AG04449 (cell line): Measurements from ENCODE around the gene AGK.

Source experiments
- CTCF ChIA-PET: fragments of 350-600 bp; formaldehyde crosslinking; extraction: SDS; loops from one replicate; lab custom pipeline; 2021; ENCODE audit warnings: antibody characterized with exemption; lab: Yijun Ruan, JAX
- POLR2A ChIA-PET: fragments of 400-600, 350-600 bp; formaldehyde crosslinking; extraction: SDS; loops from one replicate; lab custom pipeline; 2020; ENCODE audit warnings: antibody characterized with exemption, inconsistent platforms; lab: Yijun Ruan, JAX
- DNase-seq: peaks from one replicate; pipeline ENCODE4 v3.0.0-alpha.2; 2010; ENCODE audit warnings: low read depth, low spot score
- H3K4me3 ChIP-seq: 2 replicates; pipeline ENCODE4 v1.5.1; 2011; ENCODE audit warnings: low read depth, mild to moderate bottlenecking, control low read depth, low read length
- TF ChIP-seq, protein P1 (sequence below): IDR thresholded peaks from one replicate; pipeline ENCODE4 v1.5.1; 2011; ENCODE audit warnings: mild to moderate bottlenecking, moderate library complexity, low read length, control low read depth, inconsistent platforms; ENCODE audit not compliant: insufficient read depth; ENCODE audit errors: missing control alignments

The AGK gene

DNA sequence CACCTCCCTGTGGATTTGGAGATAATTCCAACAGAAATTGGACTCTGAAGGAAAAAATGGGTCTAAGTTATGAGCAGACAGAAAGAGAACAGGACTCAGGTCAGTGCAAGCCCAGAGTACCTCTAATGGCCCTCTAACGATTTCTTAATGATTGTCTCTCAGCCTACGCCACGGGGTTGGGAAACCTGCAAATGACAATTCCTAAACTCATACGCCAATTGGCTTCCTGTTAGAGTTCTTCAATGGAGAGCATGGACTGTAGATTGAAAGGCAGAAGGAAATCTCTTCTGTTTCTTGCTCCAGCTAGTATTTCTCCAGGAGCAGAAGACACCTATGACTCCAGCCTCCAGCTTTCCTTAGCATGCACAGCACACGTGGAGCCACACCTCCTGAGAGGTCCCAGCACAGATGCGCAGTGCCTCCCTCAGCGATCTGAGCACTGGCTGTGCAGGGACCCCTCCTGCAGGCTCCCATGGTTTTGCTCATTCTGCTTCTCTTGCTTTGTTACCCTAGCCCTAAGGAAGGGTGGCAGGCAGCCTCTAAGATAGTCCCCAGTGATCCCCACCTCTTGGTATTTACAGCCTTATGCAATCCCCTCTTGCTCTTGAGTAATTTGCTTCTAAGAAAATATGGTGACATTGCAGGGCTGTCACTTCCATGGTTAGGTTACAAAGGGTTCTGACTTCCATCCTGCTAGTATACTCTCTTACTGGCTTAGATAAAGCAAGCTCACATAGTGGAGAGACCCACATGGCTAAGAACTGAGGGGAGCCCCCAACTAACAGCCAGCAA is 120.7 kb downstream of the AGK start:
- TF ChIP-seq, protein P1, sequence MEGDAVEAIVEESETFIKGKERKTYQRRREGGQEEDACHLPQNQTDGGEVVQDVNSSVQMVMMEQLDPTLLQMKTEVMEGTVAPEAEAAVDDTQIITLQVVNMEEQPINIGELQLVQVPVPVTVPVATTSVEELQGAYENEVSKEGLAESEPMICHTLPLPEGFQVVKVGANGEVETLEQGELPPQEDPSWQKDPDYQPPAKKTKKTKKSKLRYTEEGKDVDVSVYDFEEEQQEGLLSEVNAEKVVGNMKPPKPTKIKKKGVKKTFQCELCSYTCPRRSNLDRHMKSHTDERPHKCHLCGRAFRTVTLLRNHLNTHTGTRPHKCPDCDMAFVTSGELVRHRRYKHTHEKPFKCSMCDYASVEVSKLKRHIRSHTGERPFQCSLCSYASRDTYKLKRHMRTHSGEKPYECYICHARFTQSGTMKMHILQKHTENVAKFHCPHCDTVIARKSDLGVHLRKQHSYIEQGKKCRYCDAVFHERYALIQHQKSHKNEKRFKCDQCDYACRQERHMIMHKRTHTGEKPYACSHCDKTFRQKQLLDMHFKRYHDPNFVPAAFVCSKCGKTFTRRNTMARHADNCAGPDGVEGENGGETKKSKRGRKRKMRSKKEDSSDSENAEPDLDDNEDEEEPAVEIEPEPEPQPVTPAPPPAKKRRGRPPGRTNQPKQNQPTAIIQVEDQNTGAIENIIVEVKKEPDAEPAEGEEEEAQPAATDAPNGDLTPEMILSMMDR, result no peak
- DNase-seq, result no peak
- no peak overlapping the region for H3K4me3 ChIP-seq
- ChIA-PET CTCF (interaction anchor here (0.9 to 1.5 kb wide), 2 partner anchors 17 to 22 kb away, joined by 3 read pairs; no protein-coding TSS in a partner anchor), POLR2A (no interaction called here)

DNA sequence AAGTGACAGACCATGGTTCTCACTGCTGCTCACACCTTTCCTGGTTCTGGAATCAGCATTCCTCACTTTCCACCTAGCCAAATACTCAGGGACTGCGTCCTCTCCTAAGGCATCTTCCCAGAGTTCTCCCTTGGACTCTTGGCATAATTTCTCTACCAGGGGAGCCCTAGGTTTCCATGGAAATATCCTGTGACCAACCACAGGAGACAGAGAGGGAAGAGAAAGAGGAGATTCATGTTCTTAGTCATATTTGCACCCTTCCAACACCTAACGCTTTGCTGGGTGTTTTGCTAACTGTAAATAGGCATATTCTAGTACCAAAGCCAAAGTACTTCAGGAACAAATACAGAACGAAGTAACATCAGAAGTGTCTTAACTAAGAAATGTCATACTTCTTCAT is 122.1 kb downstream of the AGK start:
- TF ChIP-seq, protein P1, result no peak
- POLR2A ChIA-PET, result no interaction called here
- DNase-seq, result no peak
- H3K4me3 ChIP-seq, result no peak overlapping the region
- CTCF ChIA-PET, result interaction anchor here (1.5 kb wide), 1 partner anchor 24 kb away, joined by 3 read pairs; no protein-coding TSS in a partner anchor

DNA sequence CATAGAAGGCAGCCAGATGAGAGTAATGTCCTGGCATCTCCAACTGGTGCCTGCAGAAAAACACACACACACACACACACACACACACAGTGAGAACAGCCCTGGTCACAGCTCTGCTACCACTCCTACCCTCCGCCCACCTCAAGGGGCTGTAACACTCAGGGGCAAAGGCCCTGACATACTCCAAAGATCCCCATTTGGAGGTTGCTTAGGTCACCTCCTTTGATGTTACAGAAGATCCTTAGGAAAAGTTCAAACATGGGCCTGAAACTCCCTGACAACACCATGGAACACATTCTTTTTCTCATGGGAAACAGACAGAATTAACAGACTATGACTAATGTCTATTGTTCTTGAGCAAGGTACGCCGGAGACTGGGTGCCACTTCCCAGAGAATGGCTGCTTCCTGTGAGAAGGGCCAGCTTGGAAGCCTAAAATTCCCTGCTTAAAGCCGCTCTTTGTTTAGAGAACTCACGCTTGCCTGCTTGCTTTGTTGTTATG is 123.0 kb downstream of the AGK start:
- ChIA-PET POLR2A (no interaction called here), CTCF (no interaction called here)
- no peak for DNase-seq
- H3K4me3 ChIP-seq, result no peak overlapping the region
- TF ChIP-seq, protein P1, result no peak

DNA sequence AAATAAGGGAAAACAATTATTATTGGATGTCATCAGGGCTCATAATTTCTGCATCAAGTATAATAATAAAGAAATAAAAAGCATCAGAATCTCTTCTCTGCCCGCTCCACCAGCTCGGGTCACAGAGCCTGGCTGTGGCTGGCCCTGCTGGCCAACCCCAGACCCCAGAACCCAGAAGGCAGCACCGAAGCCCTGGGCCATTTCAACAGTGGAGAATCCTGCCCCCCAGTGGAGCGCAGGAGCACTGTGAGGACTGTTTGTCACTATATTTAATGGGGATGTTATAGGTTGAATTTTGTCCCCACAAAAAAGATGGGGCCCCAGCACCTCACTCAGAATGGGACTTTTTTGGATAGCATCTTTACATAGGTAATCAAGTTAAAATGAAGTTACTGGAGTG is 123.5 kb downstream of the AGK start:
- DNase-seq, result no peak
- CTCF ChIA-PET, result no interaction called here
- POLR2A ChIA-PET, result no interaction called here
- H3K4me3 ChIP-seq, result no peak overlapping the region
- TF ChIP-seq, protein P1, result peak; percentile 1

DNA sequence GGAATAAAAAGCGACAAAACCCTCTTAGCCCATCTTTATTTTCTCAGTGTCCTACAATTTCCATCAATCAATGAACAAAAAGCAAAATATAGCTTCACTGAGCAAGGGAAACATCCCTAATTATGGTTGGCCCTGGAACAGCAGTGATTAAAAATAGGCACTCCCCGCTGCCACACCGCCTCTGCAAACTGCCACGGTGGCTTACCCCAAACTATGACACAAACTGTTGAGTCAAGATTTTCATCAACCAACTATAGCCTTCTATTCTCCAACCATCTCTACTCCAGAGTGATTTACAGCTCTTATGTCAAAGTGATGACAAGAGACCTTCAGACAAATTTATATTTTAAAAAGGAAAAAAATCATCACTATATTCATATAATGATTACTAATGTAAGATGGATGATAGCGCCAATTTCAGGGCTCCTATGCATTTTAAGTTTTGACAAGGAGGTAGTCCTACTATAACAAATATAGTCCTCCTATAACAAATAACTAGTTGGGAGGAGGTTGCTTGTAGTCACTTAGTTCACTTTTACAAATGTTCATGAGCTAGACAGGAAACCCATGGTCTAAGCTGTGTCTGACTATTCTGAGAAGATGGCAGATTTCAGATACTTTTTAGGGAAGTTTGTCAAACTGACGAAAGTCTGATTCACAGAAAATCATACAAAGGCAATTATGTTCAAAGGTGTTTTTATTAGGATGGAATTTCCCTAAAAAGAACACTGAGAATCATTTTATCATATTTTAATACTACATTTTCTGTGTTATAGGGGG is 124.4 kb downstream of the AGK start:
- H3K4me3 ChIP-seq, result no peak overlapping the region
- ChIA-PET POLR2A (no interaction called here), CTCF (interaction anchor here (1.1 kb wide), 1 partner anchor 21 kb away, joined by 4 read pairs; no protein-coding TSS in a partner anchor)
- TF ChIP-seq, protein P1, result no peak
- no peak for DNase-seq

DNA sequence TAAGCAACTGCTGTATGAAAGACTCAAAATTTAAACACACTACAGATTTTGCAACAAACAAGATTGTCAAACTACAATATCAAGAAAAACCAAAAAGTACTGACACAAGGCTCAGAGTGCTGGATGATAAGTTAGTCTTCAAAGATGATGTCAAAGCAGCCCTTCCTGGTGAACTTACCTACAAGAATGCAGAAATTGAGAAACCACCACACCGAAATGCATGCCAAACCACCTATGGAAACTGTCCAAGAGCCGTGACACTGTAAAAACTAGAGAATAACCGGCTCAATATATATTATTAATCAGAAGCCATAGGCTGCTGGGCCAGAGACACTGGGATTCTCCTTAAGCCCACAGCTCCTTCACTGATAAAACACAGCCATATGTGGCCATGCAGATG is 125.4 kb downstream of the AGK start:
- no peak overlapping the region for H3K4me3 ChIP-seq
- DNase-seq, result no peak
- POLR2A ChIA-PET, result no interaction called here
- CTCF ChIA-PET, result no interaction called here
- TF ChIP-seq, protein P1, result no peak
